ENCODE data around the gene SLC26A2.

The SLC26A2 gene

GRCh38 chr5:150015415-150015814 lies 54.9 kb downstream of the SLC26A2 start:
- no peak for TF ChIP-seq CTCF (IDR thresholded peaks at IDR 0.05)
- DNase-seq (ENCODE audit: low spot score), result no peak
- no peak overlapping the region for H3K4me3 ChIP-seq
- no peak overlapping the region for H3K27ac ChIP-seq

GRCh38 chr5:150016537-150016936 lies 56.0 kb downstream of the SLC26A2 start:
- Histone ChIP-seq H3K4me3 (no peak overlapping the region), H3K27ac (no peak overlapping the region)
- TF ChIP-seq CTCF (IDR thresholded peaks at IDR 0.05), result no peak
- no peak for DNase-seq (ENCODE audit: low spot score)

GRCh38 chr5:150017226-150018005 lies 56.9 kb downstream of the SLC26A2 start:
- no peak for TF ChIP-seq CTCF (IDR thresholded peaks at IDR 0.05)
- H3K4me3 ChIP-seq, result no peak overlapping the region

GRCh38 chr5:150020249-150020648 lies 59.7 kb downstream of the SLC26A2 start:
- TF ChIP-seq CTCF (IDR thresholded peaks at IDR 0.05), result no peak
- Histone ChIP-seq H3K4me3 (no peak overlapping the region), H3K27ac (no peak overlapping the region)
- no peak for DNase-seq (ENCODE audit: low spot score)

More at GRCh38 chr5:150017226-150018005, 56.9 kb downstream of the SLC26A2 start:
- DNase-seq (ENCODE audit: low spot score), result no peak
- no peak overlapping the region for H3K27ac ChIP-seq

- Histone ChIP-seq H3K27ac (peak overlapping the region in 1 of 2 donors; percentile 31), H3K4me3 (no peak overlapping the region)
- no peak for TF ChIP-seq CTCF (IDR thresholded peaks at IDR 0.05)
- no peak for DNase-seq (ENCODE audit: low spot score)
Observed at GRCh38 chr5:150021491-150022157, 61.1 kb downstream of the SLC26A2 start.

GRCh38 chr5:150022158-150022531 lies 61.6 kb downstream of the SLC26A2 start:
- TF ChIP-seq CTCF (IDR thresholded peaks at IDR 0.05), result no peak
- H3K4me3 ChIP-seq, result no peak overlapping the region

GRCh38 chr5:150022681-150023080 lies 62.1 kb downstream of the SLC26A2 start:
- TF ChIP-seq CTCF (IDR thresholded peaks at IDR 0.05), result no peak

More at GRCh38 chr5:150022158-150022531, 61.6 kb downstream of the SLC26A2 start:
- H3K27ac ChIP-seq, result peak overlapping the region in 1 of 2 donors; percentile 31
- DNase-seq (ENCODE audit: low spot score), result no peak

More at GRCh38 chr5:150022681-150023080, 62.1 kb downstream of the SLC26A2 start:
- H3K27ac ChIP-seq, result no peak overlapping the region
- no peak for DNase-seq (ENCODE audit: low spot score)
- no peak overlapping the region for H3K4me3 ChIP-seq
